Upper lobe of right lung (tissue), 1 donor: ENCODE data around the gene CRELD2. TPM values are rescaled to one million over a fixed set of nuclear protein-coding genes. Genes with fewer than 3 reads are reported as not detected.

Experiments
- ATAC-seq: fragments of 200-7000 bp; cut with Tn5 transposase; one replicate; pipeline ENCODE4 v1.9.1; 2020; ENCODE audit warnings: mild to moderate bottlenecking, moderate library complexity
- DNase-seq: peaks from one replicate; pipeline ENCODE4 v3.0.0-alpha.2; 2020
- H3K27ac ChIP-seq: fragments of 200-600 bp; one replicate; pipeline ENCODE4 v1.8.0; 2022
- H3K27me3 ChIP-seq: fragments of 200-600 bp; one replicate; pipeline ENCODE4 v1.8.0; 2022; ENCODE audit warnings: mild to moderate bottlenecking
- H3K36me3 ChIP-seq: fragments of 200-600 bp; one replicate; pipeline ENCODE4 v1.8.0; 2022
- H3K4me1 ChIP-seq: fragments of 200-600 bp; one replicate; pipeline ENCODE4 v1.8.0; 2022
- H3K4me3 ChIP-seq: fragments of 200-600 bp; one replicate; pipeline ENCODE4 v1.8.0; 2022; ENCODE audit warnings: mild to moderate bottlenecking
- H3K9me3 ChIP-seq: fragments of 200-600 bp; one replicate; pipeline ENCODE4 v1.8.0; 2022
- CTCF ChIP-seq: fragments of 200-600 bp; IDR thresholded peaks from one replicate; pipeline ENCODE4 v1.8.0; 2022; ENCODE audit warnings: antibody characterized with exemption
- intact Hi-C: fragments of 100-400 bp; cut with DNase I; formaldehyde crosslinking; loops from one replicate; pipeline ENCODE4 v1.11.0; 2022
- total RNA-seq: library from RNA; stranded (reverse); fragmentation: NEBNext Ultra II Directional; extraction: Animal tissue kit (Norgen Biotek cat#: 25700); gene quantifications from one replicate; pipeline ENCODE4 v1.2.1, GENCODE V29; 2021
- donor health status: DM: no; HTN: yes; CAD: no; lungs with severe emphysema.

The CRELD2 gene
- total RNA-seq, 1 donor from 2014 or later, result 44.2 TPM

- H3K36me3 ChIP-seq, result peaks cover 40% of the 10 kb centered on the region
- H3K27ac ChIP-seq, result no peak overlapping the region
- DNase-seq, result peak; percentile 33
- no peak for ATAC-seq
- no peak overlapping the region for H3K4me3 ChIP-seq
- no peaks in the 10 kb centered on the region for H3K9me3 ChIP-seq
- H3K27me3 ChIP-seq, result no peaks in the 10 kb centered on the region
- intact Hi-C loops, result no loop called here
- H3K4me1 ChIP-seq, result no peaks in the 10 kb centered on the region
- no peak for TF ChIP-seq CTCF
Measured at GRCh38 chr22:49885281-49885680, 33.2 kb upstream of the CRELD2 start.

GRCh38 chr22:49885881-49886280, 32.6 kb upstream of the CRELD2 start:
- H3K9me3 ChIP-seq, result no peaks in the 10 kb centered on the region
- intact Hi-C loops, result no loop called here
- H3K27ac ChIP-seq, result no peak overlapping the region
- TF ChIP-seq CTCF, result no peak
- H3K4me3 ChIP-seq, result no peak overlapping the region
- H3K36me3 ChIP-seq, result peaks cover 40% of the 10 kb centered on the region
- ATAC-seq (no peak), DNase-seq (peak; percentile 46)
- no peaks in the 10 kb centered on the region for H3K4me1 ChIP-seq
- no peaks in the 10 kb centered on the region for H3K27me3 ChIP-seq

- DNase-seq (peak; percentile 35), ATAC-seq (no peak)
- intact Hi-C loops, result no loop called here
- TF ChIP-seq CTCF, result no peak
- Histone ChIP-seq H3K4me1 (no peaks in the 10 kb centered on the region), H3K9me3 (no peaks in the 10 kb centered on the region), H3K27me3 (no peaks in the 10 kb centered on the region), H3K36me3 (peaks cover 40% of the 10 kb centered on the region), H3K27ac (no peak overlapping the region), H3K4me3 (no peak overlapping the region)
Measured at GRCh38 chr22:49886346-49887063, 31.9 kb upstream of the CRELD2 start.

- Histone ChIP-seq H3K27me3 (no peaks in the 10 kb centered on the region), H3K9me3 (no peaks in the 10 kb centered on the region), H3K27ac (no peak overlapping the region), H3K36me3 (peaks cover 40% of the 10 kb centered on the region), H3K4me3 (no peak overlapping the region), H3K4me1 (no peaks in the 10 kb centered on the region)
- ATAC-seq (no peak), DNase-seq (peak; percentile 29)
- no peak for TF ChIP-seq CTCF
- intact Hi-C loops, result no loop called here
Measured at GRCh38 chr22:49887064-49887451, 31.4 kb upstream of the CRELD2 start.

GRCh38 chr22:49887702-49888101, 30.7 kb upstream of the CRELD2 start:
- no peaks in the 10 kb centered on the region for H3K9me3 ChIP-seq
- no peak for ATAC-seq
- H3K4me3 ChIP-seq, result no peak overlapping the region
- H3K36me3 ChIP-seq, result peaks cover 40% of the 10 kb centered on the region
- no peak for TF ChIP-seq CTCF
- no peaks in the 10 kb centered on the region for H3K4me1 ChIP-seq
- no peaks in the 10 kb centered on the region for H3K27me3 ChIP-seq
- intact Hi-C loops, result no loop called here
- DNase-seq, result no peak
- H3K27ac ChIP-seq, result no peak overlapping the region

GRCh38 chr22:49889071-49889470, 29.4 kb upstream of the CRELD2 start:
- Histone ChIP-seq H3K36me3 (peaks cover 35% of the 10 kb centered on the region), H3K4me1 (no peaks in the 10 kb centered on the region)
- DNase-seq, result no peak

More at GRCh38 chr22:49889071-49889470, 29.4 kb upstream of the CRELD2 start:
- Histone ChIP-seq H3K27me3 (no peaks in the 10 kb centered on the region), H3K4me3 (no peak overlapping the region), H3K27ac (no peak overlapping the region), H3K9me3 (no peaks in the 10 kb centered on the region)
- no peak for TF ChIP-seq CTCF
- no peak for ATAC-seq
- intact Hi-C loops, result no loop called here
